GM12878 (cell line): ENCODE data around the gene ABCD3. TPM values are rescaled to one million over a fixed set of nuclear protein-coding genes. Genes with fewer than 3 reads are reported as not detected.

Experiments used
- ATAC-seq: fragments of 200-7000 bp; cut with Tn5 transposase; 3 replicates; pipeline ENCODE4 v1.9.1; 2020; ENCODE audit warnings: mild to moderate bottlenecking, moderate library complexity
- BruUV-seq: library from RNA; stranded (reverse); fragments of 400-500 nt; replicated peaks from 2 replicates; lab custom pipeline; 2021; lab: Mats Ljungman, UMichigan
- CTCF ChIA-PET: fragments of 300-600 bp; sonication (Branson Sonifier 250); formaldehyde crosslinking; extraction: SDS; loops from one replicate; lab custom pipeline; 2021; ENCODE audit warnings: inconsistent platforms; lab: Yijun Ruan, JAX
- POLR2A ChIA-PET: fragments of 350-600 bp; formaldehyde crosslinking; extraction: SDS; loops from one replicate; lab custom pipeline; 2021; ENCODE audit warnings: inconsistent platforms; lab: Charles Lee
- RAD21 ChIA-PET: fragments of 300-600 bp; sonication (Branson Sonifier 250); formaldehyde crosslinking; loops from one replicate; lab custom pipeline; 2023; ENCODE audit warnings: antibody characterized with exemption; ENCODE audit not compliant: unreplicated experiment; lab: Charles Lee
- SMC1A ChIA-PET: fragments of 300-600 bp; sonication (Branson Sonifier 250); formaldehyde crosslinking; loops from one replicate; lab custom pipeline; 2023; ENCODE audit not compliant: unreplicated experiment, uncharacterized antibody; lab: Charles Lee
- DNase-seq: peaks from one replicate; pipeline ENCODE4 v3.0.0-alpha.2; 2011; ENCODE audit warnings: low read depth, low spot score
- FAIRE-seq: peaks from 3 replicates; lab custom pipeline; 2011; peaks lifted over from hg19 to GRCh38; lab: Jason Lieb, UNC
- H2AFZ ChIP-seq: 2 replicates; pipeline ENCODE4 v1.6.0; 2011; ENCODE audit warnings: low read depth, low read length, control low read depth; ENCODE audit not compliant: control insufficient read depth
- H3K27ac ChIP-seq: 2 replicates; pipeline ENCODE4 v1.5.1; 2011; ENCODE audit warnings: control low read depth; ENCODE audit not compliant: control insufficient read depth, insufficient read depth
- H3K27me3 ChIP-seq, 2 experiments: replicated peaks in 1 of 2; 2 replicates each; pipeline versions ENCODE4 v1.6.0 to v1.6.1; 2011; ENCODE audit warnings: low read length in 1 of 2; ENCODE audit not compliant: control insufficient read depth in 2 of 2, insufficient read depth in 2 of 2
- H3K36me3 ChIP-seq, 2 experiments: 2 replicates each; pipeline ENCODE4 v1.5.1; 2011; ENCODE audit warnings: low read length in 1 of 2; ENCODE audit not compliant: control insufficient read depth in 2 of 2, insufficient read depth in 2 of 2
- H3K4me1 ChIP-seq: 2 replicates; pipeline ENCODE4 v1.6.1; 2011; ENCODE audit warnings: mild to moderate bottlenecking, low read length, moderate library complexity, mixed read lengths; ENCODE audit not compliant: control insufficient read depth, insufficient read depth
- H3K4me2 ChIP-seq: 2 replicates; pipeline ENCODE4 v1.6.0; 2011; ENCODE audit warnings: control low read depth; ENCODE audit not compliant: control insufficient read depth, insufficient read depth
- H3K4me3 ChIP-seq: fragments of 200-600 bp; sonication (generic); 2 replicates; pipeline ENCODE4 v1.5.1; 2016
- H3K79me2 ChIP-seq: 2 replicates; pipeline ENCODE4 v1.6.0; 2011; ENCODE audit warnings: low read length; ENCODE audit not compliant: control insufficient read depth, insufficient read depth
- H3K9ac ChIP-seq: 2 replicates; pipeline ENCODE4 v1.8.0; 2011; ENCODE audit warnings: low read length, control low read depth, mixed read lengths; ENCODE audit not compliant: control insufficient read depth, insufficient read depth
- H3K9me3 ChIP-seq: replicated peaks from 3 replicates; pipeline ENCODE4 v1.5.1; 2011; ENCODE audit warnings: mild to moderate bottlenecking, low read length; ENCODE audit not compliant: control insufficient read depth, insufficient read depth
- H4K20me1 ChIP-seq: 2 replicates; pipeline ENCODE4 v1.6.0; 2011; ENCODE audit not compliant: control insufficient read depth, insufficient read depth
- ASH2L ChIP-seq: fragments of 300-600, 200-600 bp; sonication (generic); IDR thresholded peaks from 2 replicates; pipeline ENCODE4 v1.6.1; 2017; ENCODE audit warnings: low read depth, mild to moderate bottlenecking, borderline replicate concordance
- BACH1 ChIP-seq: fragments of 450-650 bp; IDR thresholded peaks from 2 replicates; pipeline ENCODE4 v1.6.1; 2017; ENCODE audit warnings: mild to moderate bottlenecking, borderline replicate concordance
- CREM ChIP-seq: IDR thresholded peaks from 2 replicates; pipeline ENCODE4 v1.6.1; 2014; ENCODE audit warnings: antibody characterized with exemption, low read depth
- ESRRA ChIP-seq: IDR thresholded peaks from 2 replicates; pipeline ENCODE4 v1.6.1; 2012; ENCODE audit warnings: mild to moderate bottlenecking, low read length, improper control_type of control experiment
- HDAC2 ChIP-seq: fragments of 200-600 bp; sonication (generic); IDR thresholded peaks from 2 replicates; pipeline ENCODE4 v1.6.1; 2017
- HDGF ChIP-seq: fragments of 450-650 bp; IDR thresholded peaks from 2 replicates; pipeline ENCODE4 v1.6.1; 2016; ENCODE audit warnings: antibody characterized with exemption
- LARP7 ChIP-seq: fragments of 450-650 bp; IDR thresholded peaks from 2 replicates; pipeline ENCODE4 v1.6.1; 2017; ENCODE audit warnings: mild to moderate bottlenecking
- NBN ChIP-seq: fragments of 450-650 bp; IDR thresholded peaks from 2 replicates; pipeline ENCODE4 v1.6.1; 2016
- NFYA ChIP-seq: IDR thresholded peaks from 2 replicates; pipeline ENCODE4 v1.6.1; 2011; ENCODE audit warnings: low read depth, mild to moderate bottlenecking, low read length, improper control_type of control experiment, borderline replicate concordance
- POLR2AphosphoS2 ChIP-seq: IDR thresholded peaks from 2 replicates; pipeline ENCODE4 v1.6.1; 2011; ENCODE audit warnings: low read depth, mild to moderate bottlenecking, low read length, improper control_type of control experiment, moderate library complexity
- POU2F2 ChIP-seq: IDR thresholded peaks from 3 replicates; pipeline ENCODE4 v1.6.1; 2011; ENCODE audit warnings: low read depth, mild to moderate bottlenecking, low read length, borderline replicate concordance
- STAT3 ChIP-seq: IDR thresholded peaks from 2 replicates; pipeline ENCODE4 v1.6.1; 2011; ENCODE audit warnings: low read depth, low read length, improper control_type of control experiment
- TCF12 ChIP-seq: IDR thresholded peaks from 2 replicates; pipeline ENCODE4 v1.6.1; 2011; ENCODE audit warnings: low read depth, mild to moderate bottlenecking, low read length
- ZBTB4 ChIP-seq: fragments of 450-650 bp; formaldehyde crosslinking; IDR thresholded peaks from 2 replicates; pipeline ENCODE4 v1.4.0; 2022; ENCODE audit warnings: mild to moderate bottlenecking, moderate library complexity
- whole genome bisulfite sequencing: methylation state at CpG from one replicate; pipeline ENCODE4 v1.1.6; 2016; ENCODE audit warnings: low lambda C conversion rate; ENCODE audit not compliant: insufficient replicate concordance, insufficient coverage; ENCODE audit errors: missing lambda C conversion rate; 5-methylcytosine and 5-hydroxymethylcytosine counted together
- in situ Hi-C: fragments of 300-500 bp; cut with MboI; formaldehyde crosslinking; loops from 9 replicates; pipeline ENCODE4 v1.14.3; 2018; ENCODE audit warnings: mixed read lengths
- intact Hi-C: fragments of 100-400 bp; cut with micrococcal nuclease; formaldehyde crosslinking; loops from one replicate; pipeline ENCODE4 v1.14.2; 2022; ENCODE audit not compliant: unreplicated experiment
- polyA plus RNA-seq, 11 experiments: library from polyadenylated mRNA; depleted of rRNA in 4 of 11; unstranded in 6 of 11; stranded (reverse) in 5 of 11; fragments of >200 nt; fragmentation: Nextera tagmentation in 4 of 11; fragmentation: Illumina TruSeq in 1 of 11; extraction: Ambion mirVana in 4 of 11; extraction: Trizol in 1 of 11; gene quantifications; 1 replicate in 1 of 11; 2 replicates in 10 of 11; pipeline versions ENCODE4 v1.2.1 to v1.2.3, GENCODE V29; 2011 to 2016; ENCODE audit warnings: inconsistent platforms in 2 of 11, missing spikeins in 2 of 11, low read depth in 1 of 11
- total RNA-seq, 4 experiments: library from RNA; depleted of rRNA in 3 of 4; stranded (reverse); fragments of >200 nt in 3 of 4; fragmentation: Illumina TruSeq in 1 of 4; extraction: Trizol in 1 of 4; gene quantifications; 2 replicates each; pipeline versions ENCODE4 v1.2.1 to v1.2.3, GENCODE V29; 2013 to 2021
- TF ChIP-seq, protein P1 (sequence below): fragments of 450-650 bp; IDR thresholded peaks from 2 replicates; pipeline ENCODE4 v1.6.1; 2016; ENCODE audit warnings: mild to moderate bottlenecking
- TF ChIP-seq, protein P2 (sequence below): IDR thresholded peaks from 2 replicates; pipeline ENCODE4 v1.6.1; 2011; ENCODE audit warnings: low read depth, mild to moderate bottlenecking, low read length, moderate library complexity, borderline replicate concordance; ENCODE audit errors: extremely low read depth

The ABCD3 gene
- total and polyA plus RNA-seq, 10 of the 15 experiments (the other 5 are each of a cell fraction or from before 2014, with no cell fraction given), result 15.1 to 40.2 (median 24.1) TPM

- POLR2A ChIA-PET, result interaction anchor here (0.6 kb wide), 1 partner anchor 63 kb away, joined by 6 read pairs; no protein-coding TSS in a partner anchor
Observed at GRCh38 chr1:94438692-94439276, 20.6 kb downstream of the ABCD3 start.

More at GRCh38 chr1:94438692-94439276, 20.6 kb downstream of the ABCD3 start:
- peaks cover 1% of the 10 kb centered on the region for H3K9me3 ChIP-seq
- TF ChIP-seq STAT3, result no peak
- TF ChIP-seq HDAC2, result no peak
- no peak for TF ChIP-seq NFYA
- TF ChIP-seq LARP7, result no peak
- TF ChIP-seq NBN, result no peak
- no peak for TF ChIP-seq HDGF
- TF ChIP-seq CREM, result no peak
- no peak for TF ChIP-seq ZBTB4 (CRISPR knock-in tag)
- TF ChIP-seq BACH1, result no peak
- no peak for TF ChIP-seq POLR2AphosphoS2
- no peak for TF ChIP-seq POU2F2
- TF ChIP-seq, protein P1, sequence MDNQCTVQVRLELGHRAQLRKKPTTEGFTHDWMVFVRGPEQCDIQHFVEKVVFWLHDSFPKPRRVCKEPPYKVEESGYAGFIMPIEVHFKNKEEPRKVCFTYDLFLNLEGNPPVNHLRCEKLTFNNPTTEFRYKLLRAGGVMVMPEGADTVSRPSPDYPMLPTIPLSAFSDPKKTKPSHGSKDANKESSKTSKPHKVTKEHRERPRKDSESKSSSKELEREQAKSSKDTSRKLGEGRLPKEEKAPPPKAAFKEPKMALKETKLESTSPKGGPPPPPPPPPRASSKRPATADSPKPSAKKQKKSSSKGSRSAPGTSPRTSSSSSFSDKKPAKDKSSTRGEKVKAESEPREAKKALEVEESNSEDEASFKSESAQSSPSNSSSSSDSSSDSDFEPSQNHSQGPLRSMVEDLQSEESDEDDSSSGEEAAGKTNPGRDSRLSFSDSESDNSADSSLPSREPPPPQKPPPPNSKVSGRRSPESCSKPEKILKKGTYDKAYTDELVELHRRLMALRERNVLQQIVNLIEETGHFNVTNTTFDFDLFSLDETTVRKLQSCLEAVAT, result no peak
- TF ChIP-seq, protein P2, sequence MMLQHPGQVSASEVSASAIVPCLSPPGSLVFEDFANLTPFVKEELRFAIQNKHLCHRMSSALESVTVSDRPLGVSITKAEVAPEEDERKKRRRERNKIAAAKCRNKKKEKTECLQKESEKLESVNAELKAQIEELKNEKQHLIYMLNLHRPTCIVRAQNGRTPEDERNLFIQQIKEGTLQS, result no peak
- TF ChIP-seq ESRRA, result no peak
- no peak for TF ChIP-seq TCF12
- no peak for TF ChIP-seq ASH2L
- TF ChIP-seq, all 136 proteins: peak for 0
- H3K36me3 ChIP-seq, result no peaks in the 10 kb centered on the region
- H2AFZ ChIP-seq, result no peak overlapping the region
- in situ Hi-C loops (no loop called here), intact Hi-C loops (no loop called here)
- ChIA-PET RAD21 (no interaction called here), SMC1A (no interaction called here), CTCF (no interaction called here)
- H3K79me2 ChIP-seq, result no peaks in the 10 kb centered on the region
- WGBS, result 100% methylated on average over 2 of the region's 2 CpGs
- H3K4me1 ChIP-seq, result no peaks in the 10 kb centered on the region
- no peaks in the 10 kb centered on the region for H3K27me3 ChIP-seq
- H3K4me3 ChIP-seq, result no peak overlapping the region
- BruUV-seq, result no TSS peak
- no peak overlapping the region for H3K27ac ChIP-seq
- H3K9ac ChIP-seq, result no peak overlapping the region
- ATAC-seq, result no peak
- H3K4me2 ChIP-seq, result no peak overlapping the region
- DNase-seq, result no peak
- H4K20me1 ChIP-seq, result no peaks in the 10 kb centered on the region
- peak; percentile 49 for FAIRE-seq
